GM12878 (cell line): ENCODE results near the gene IGLL5. TPM values are rescaled to one million over a fixed set of nuclear protein-coding genes. Genes with fewer than 3 reads are reported as not detected.

ENCODE experiments used
- ATAC-seq: fragments of 200-7000 bp; cut with Tn5 transposase; 3 replicates; pipeline ENCODE4 v1.9.1; 2020; ENCODE audit warnings: mild to moderate bottlenecking, moderate library complexity
- BruUV-seq: library from RNA; stranded (reverse); fragments of 400-500 nt; replicated peaks from 2 replicates; lab custom pipeline; 2021; lab: Mats Ljungman, UMichigan
- CTCF ChIA-PET: fragments of 300-600 bp; sonication (Branson Sonifier 250); formaldehyde crosslinking; extraction: SDS; loops from one replicate; lab custom pipeline; 2021; ENCODE audit warnings: inconsistent platforms; lab: Yijun Ruan, JAX
- POLR2A ChIA-PET: fragments of 350-600 bp; formaldehyde crosslinking; extraction: SDS; loops from one replicate; lab custom pipeline; 2021; ENCODE audit warnings: inconsistent platforms; lab: Charles Lee
- RAD21 ChIA-PET: fragments of 300-600 bp; sonication (Branson Sonifier 250); formaldehyde crosslinking; loops from one replicate; lab custom pipeline; 2023; ENCODE audit warnings: antibody characterized with exemption; ENCODE audit not compliant: unreplicated experiment; lab: Charles Lee
- SMC1A ChIA-PET: fragments of 300-600 bp; sonication (Branson Sonifier 250); formaldehyde crosslinking; loops from one replicate; lab custom pipeline; 2023; ENCODE audit not compliant: unreplicated experiment, uncharacterized antibody; lab: Charles Lee
- DNase-seq: peaks from one replicate; pipeline ENCODE4 v3.0.0-alpha.2; 2011; ENCODE audit warnings: low read depth, low spot score
- FAIRE-seq: peaks from 3 replicates; lab custom pipeline; 2011; peaks lifted over from hg19 to GRCh38; lab: Jason Lieb, UNC
- H2AFZ ChIP-seq: 2 replicates; pipeline ENCODE4 v1.6.0; 2011; ENCODE audit warnings: low read depth, low read length, control low read depth; ENCODE audit not compliant: control insufficient read depth
- H3K27ac ChIP-seq: 2 replicates; pipeline ENCODE4 v1.5.1; 2011; ENCODE audit warnings: control low read depth; ENCODE audit not compliant: control insufficient read depth, insufficient read depth
- H3K27me3 ChIP-seq, 2 experiments: replicated peaks in 1 of 2; 2 replicates each; pipeline versions ENCODE4 v1.6.0 to v1.6.1; 2011; ENCODE audit warnings: low read length in 1 of 2; ENCODE audit not compliant: control insufficient read depth in 2 of 2, insufficient read depth in 2 of 2
- H3K36me3 ChIP-seq, 2 experiments: 2 replicates each; pipeline ENCODE4 v1.5.1; 2011; ENCODE audit warnings: low read length in 1 of 2; ENCODE audit not compliant: control insufficient read depth in 2 of 2, insufficient read depth in 2 of 2
- H3K4me1 ChIP-seq: 2 replicates; pipeline ENCODE4 v1.6.1; 2011; ENCODE audit warnings: mild to moderate bottlenecking, low read length, moderate library complexity, mixed read lengths; ENCODE audit not compliant: control insufficient read depth, insufficient read depth
- H3K4me2 ChIP-seq: 2 replicates; pipeline ENCODE4 v1.6.0; 2011; ENCODE audit warnings: control low read depth; ENCODE audit not compliant: control insufficient read depth, insufficient read depth
- H3K4me3 ChIP-seq: fragments of 200-600 bp; sonication (generic); 2 replicates; pipeline ENCODE4 v1.5.1; 2016
- H3K79me2 ChIP-seq: 2 replicates; pipeline ENCODE4 v1.6.0; 2011; ENCODE audit warnings: low read length; ENCODE audit not compliant: control insufficient read depth, insufficient read depth
- H3K9ac ChIP-seq: 2 replicates; pipeline ENCODE4 v1.8.0; 2011; ENCODE audit warnings: low read length, control low read depth, mixed read lengths; ENCODE audit not compliant: control insufficient read depth, insufficient read depth
- H3K9me3 ChIP-seq: replicated peaks from 3 replicates; pipeline ENCODE4 v1.5.1; 2011; ENCODE audit warnings: mild to moderate bottlenecking, low read length; ENCODE audit not compliant: control insufficient read depth, insufficient read depth
- H4K20me1 ChIP-seq: 2 replicates; pipeline ENCODE4 v1.6.0; 2011; ENCODE audit not compliant: control insufficient read depth, insufficient read depth
- ETV6 ChIP-seq, 2 experiments: fragments of 450-650 bp in 1 of 2; IDR thresholded peaks in 1 of 2; conservative IDR thresholded peaks in 1 of 2; 2 replicates each; pipeline ENCODE4 v1.6.1; 2014; ENCODE audit warnings: antibody characterized with exemption in 1 of 2, borderline replicate concordance in 1 of 2, low read depth in 1 of 2, mild to moderate bottlenecking in 1 of 2, moderate library complexity in 1 of 2
- HDGF ChIP-seq: fragments of 450-650 bp; IDR thresholded peaks from 2 replicates; pipeline ENCODE4 v1.6.1; 2016; ENCODE audit warnings: antibody characterized with exemption
- LARP7 ChIP-seq: fragments of 450-650 bp; IDR thresholded peaks from 2 replicates; pipeline ENCODE4 v1.6.1; 2017; ENCODE audit warnings: mild to moderate bottlenecking
- PAX5 ChIP-seq: IDR thresholded peaks from 2 replicates; pipeline ENCODE4 v1.6.1; 2011; ENCODE audit warnings: low read depth, low read length, borderline replicate concordance
- WGBS: methylation state at CpG from one replicate; pipeline ENCODE4 v1.1.6; 2016; ENCODE audit warnings: low lambda C conversion rate; ENCODE audit not compliant: insufficient replicate concordance, insufficient coverage; ENCODE audit errors: missing lambda C conversion rate; 5-methylcytosine and 5-hydroxymethylcytosine counted together
- in situ Hi-C: fragments of 300-500 bp; cut with MboI; formaldehyde crosslinking; loops from 9 replicates; pipeline ENCODE4 v1.14.3; 2018; ENCODE audit warnings: mixed read lengths
- intact Hi-C: fragments of 100-400 bp; cut with micrococcal nuclease; formaldehyde crosslinking; loops from one replicate; pipeline ENCODE4 v1.14.2; 2022; ENCODE audit not compliant: unreplicated experiment
- polyA plus RNA-seq, 11 experiments: library from polyadenylated mRNA; depleted of rRNA in 4 of 11; unstranded in 6 of 11; stranded (reverse) in 5 of 11; fragments of >200 nt; fragmentation: Nextera tagmentation in 4 of 11; fragmentation: Illumina TruSeq in 1 of 11; extraction: Ambion mirVana in 4 of 11; extraction: Trizol in 1 of 11; gene quantifications; 1 replicate in 1 of 11; 2 replicates in 10 of 11; pipeline versions ENCODE4 v1.2.1 to v1.2.3, GENCODE V29; 2011 to 2016; ENCODE audit warnings: inconsistent platforms in 2 of 11, missing spikeins in 2 of 11, low read depth in 1 of 11
- total RNA-seq, 4 experiments: library from RNA; depleted of rRNA in 3 of 4; stranded (reverse); fragments of >200 nt in 3 of 4; fragmentation: Illumina TruSeq in 1 of 4; extraction: Trizol in 1 of 4; gene quantifications; 2 replicates each; pipeline versions ENCODE4 v1.2.1 to v1.2.3, GENCODE V29; 2013 to 2021
- TF ChIP-seq, protein P1 (sequence below): IDR thresholded peaks from 2 replicates; pipeline ENCODE4 v1.6.1; 2011; ENCODE audit warnings: borderline replicate concordance, low read depth, mild to moderate bottlenecking, moderate library complexity, low read length; ENCODE audit not compliant: insufficient read depth, poor library complexity, severe bottlenecking
- TF ChIP-seq, protein P2 (sequence below): fragments of 450-650 bp; IDR thresholded peaks from 2 replicates; pipeline ENCODE4 v1.6.1; 2017; ENCODE audit warnings: mild to moderate bottlenecking, moderate library complexity

IGLL5 gene
- total and polyA plus RNA-seq, 10 of the 15 experiments (the other 5 are each of a cell fraction or from before 2014, with no cell fraction given): not detected

DNA sequence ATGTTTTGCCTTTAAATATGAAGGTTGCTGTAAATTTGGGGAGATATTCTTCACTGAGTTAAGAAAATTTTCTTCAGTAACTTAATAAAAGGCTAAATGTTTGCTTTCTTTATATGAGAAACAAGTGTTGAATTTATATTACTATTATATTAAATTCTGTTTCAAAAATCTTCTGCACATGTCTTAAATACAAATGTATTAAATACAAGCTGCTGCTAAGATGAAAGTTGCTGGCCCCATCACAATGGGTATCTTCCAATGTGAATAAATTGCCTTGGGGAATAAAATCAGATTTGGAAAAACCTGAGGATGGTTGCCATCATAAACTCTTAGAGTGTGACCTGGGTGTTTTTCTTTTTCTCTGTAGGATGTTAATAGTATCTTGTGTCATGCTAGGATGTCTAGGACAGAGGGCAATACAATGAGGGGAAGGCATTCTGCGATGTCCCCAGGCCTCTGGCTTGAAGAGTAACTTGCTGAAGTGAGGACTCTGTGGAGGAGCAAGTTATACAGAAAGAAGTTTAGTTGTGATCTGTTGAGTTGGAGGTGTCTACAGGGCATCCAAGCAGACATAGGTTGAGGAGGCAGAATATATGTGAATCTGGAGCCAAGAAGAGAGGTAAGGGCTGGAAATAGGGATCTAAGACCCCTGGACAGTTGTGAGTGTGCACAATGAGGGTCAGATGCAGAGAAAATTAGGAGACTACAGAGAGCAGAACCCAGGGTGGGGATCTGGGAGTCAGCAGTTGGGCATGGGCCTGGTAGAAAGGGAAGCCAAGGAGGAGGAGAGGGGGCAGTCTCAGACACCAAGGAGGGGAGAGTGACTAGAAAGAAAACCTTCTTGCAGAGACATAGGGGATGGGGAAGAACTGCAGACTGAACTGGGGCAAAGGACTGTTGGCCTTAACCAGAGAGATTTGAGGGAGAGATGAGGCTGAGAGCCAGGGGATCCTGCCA, 4.8 kb downstream of the IGLL5 start:
- no CpG with 5 or more reads among the region's 1 CpG for WGBS
- SMC1A ChIA-PET: no interaction called here
- intact Hi-C loops: no loop called here

More for the DNA sequence above, 4.8 kb downstream of the IGLL5 start:
- no peak for FAIRE-seq
- H3K9me3 ChIP-seq: no peaks in the 10 kb centered on the region
- TF ChIP-seq LARP7 (no peak), PAX5 (no peak), ETV6 (conservative IDR thresholded peaks at IDR 0.05 in 1 of 2, IDR thresholded peaks at IDR 0.05 in 1 of 2; ENCODE audit: borderline replicate concordance in 1 of 2, low read depth in 1 of 2) (no peak), HDGF (no peak)
- TF ChIP-seq, protein P1, sequence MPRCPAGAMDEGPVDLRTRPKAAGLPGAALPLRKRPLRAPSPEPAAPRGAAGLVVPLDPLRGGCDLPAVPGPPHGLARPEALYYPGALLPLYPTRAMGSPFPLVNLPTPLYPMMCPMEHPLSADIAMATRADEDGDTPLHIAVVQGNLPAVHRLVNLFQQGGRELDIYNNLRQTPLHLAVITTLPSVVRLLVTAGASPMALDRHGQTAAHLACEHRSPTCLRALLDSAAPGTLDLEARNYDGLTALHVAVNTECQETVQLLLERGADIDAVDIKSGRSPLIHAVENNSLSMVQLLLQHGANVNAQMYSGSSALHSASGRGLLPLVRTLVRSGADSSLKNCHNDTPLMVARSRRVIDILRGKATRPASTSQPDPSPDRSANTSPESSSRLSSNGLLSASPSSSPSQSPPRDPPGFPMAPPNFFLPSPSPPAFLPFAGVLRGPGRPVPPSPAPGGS: no peak
- TF ChIP-seq, protein P2, sequence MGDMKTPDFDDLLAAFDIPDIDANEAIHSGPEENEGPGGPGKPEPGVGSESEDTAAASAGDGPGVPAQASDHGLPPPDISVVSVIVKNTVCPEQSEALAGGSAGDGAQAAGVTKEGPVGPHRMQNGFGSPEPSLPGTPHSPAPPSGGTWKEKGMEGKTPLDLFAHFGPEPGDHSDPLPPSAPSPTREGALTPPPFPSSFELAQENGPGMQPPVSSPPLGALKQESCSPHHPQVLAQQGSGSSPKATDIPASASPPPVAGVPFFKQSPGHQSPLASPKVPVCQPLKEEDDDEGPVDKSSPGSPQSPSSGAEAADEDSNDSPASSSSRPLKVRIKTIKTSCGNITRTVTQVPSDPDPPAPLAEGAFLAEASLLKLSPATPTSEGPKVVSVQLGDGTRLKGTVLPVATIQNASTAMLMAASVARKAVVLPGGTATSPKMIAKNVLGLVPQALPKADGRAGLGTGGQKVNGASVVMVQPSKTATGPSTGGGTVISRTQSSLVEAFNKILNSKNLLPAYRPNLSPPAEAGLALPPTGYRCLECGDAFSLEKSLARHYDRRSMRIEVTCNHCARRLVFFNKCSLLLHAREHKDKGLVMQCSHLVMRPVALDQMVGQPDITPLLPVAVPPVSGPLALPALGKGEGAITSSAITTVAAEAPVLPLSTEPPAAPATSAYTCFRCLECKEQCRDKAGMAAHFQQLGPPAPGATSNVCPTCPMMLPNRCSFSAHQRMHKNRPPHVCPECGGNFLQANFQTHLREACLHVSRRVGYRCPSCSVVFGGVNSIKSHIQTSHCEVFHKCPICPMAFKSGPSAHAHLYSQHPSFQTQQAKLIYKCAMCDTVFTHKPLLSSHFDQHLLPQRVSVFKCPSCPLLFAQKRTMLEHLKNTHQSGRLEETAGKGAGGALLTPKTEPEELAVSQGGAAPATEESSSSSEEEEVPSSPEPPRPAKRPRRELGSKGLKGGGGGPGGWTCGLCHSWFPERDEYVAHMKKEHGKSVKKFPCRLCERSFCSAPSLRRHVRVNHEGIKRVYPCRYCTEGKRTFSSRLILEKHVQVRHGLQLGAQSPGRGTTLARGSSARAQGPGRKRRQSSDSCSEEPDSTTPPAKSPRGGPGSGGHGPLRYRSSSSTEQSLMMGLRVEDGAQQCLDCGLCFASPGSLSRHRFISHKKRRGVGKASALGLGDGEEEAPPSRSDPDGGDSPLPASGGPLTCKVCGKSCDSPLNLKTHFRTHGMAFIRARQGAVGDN: no peak
- H3K27me3 ChIP-seq: no peaks in the 10 kb centered on the region
- H3K4me2 ChIP-seq: no peak overlapping the region
- BruUV-seq: no TSS peak
- no peak for DNase-seq
- no peak overlapping the region for H3K27ac ChIP-seq
- H3K4me3 ChIP-seq: no peak overlapping the region
- no peaks in the 10 kb centered on the region for H3K36me3 ChIP-seq
- ChIA-PET CTCF (no interaction called here), RAD21 (no interaction called here), POLR2A (no interaction called here)
- no peaks in the 10 kb centered on the region for H4K20me1 ChIP-seq
- no peak for ATAC-seq
- in situ Hi-C loops: no loop called here
- H3K79me2 ChIP-seq: no peaks in the 10 kb centered on the region
- no peaks in the 10 kb centered on the region for H3K4me1 ChIP-seq
- H3K9ac ChIP-seq: no peak overlapping the region
- H2AFZ ChIP-seq: no peak overlapping the region
